IPS-18a (cell line): Measurements from ENCODE around the gene GLTPD2.

Experiments
- H3K27ac ChIP-seq: one replicate; pipeline ENCODE4 v1.5.1; 2013; ENCODE audit warnings: low read length
- H3K27me3 ChIP-seq: one replicate; pipeline ENCODE4 v1.6.1; 2013; ENCODE audit warnings: mild to moderate bottlenecking, low read length; ENCODE audit not compliant: control insufficient read depth, insufficient read depth
- H3K36me3 ChIP-seq: one replicate; pipeline ENCODE4 v1.6.1; 2013; ENCODE audit warnings: low read depth, low read length; ENCODE audit not compliant: control insufficient read depth
- H3K4me1 ChIP-seq: one replicate; pipeline ENCODE4 v1.6.1; 2013; ENCODE audit warnings: low read depth, low read length; ENCODE audit not compliant: control insufficient read depth
- H3K4me3 ChIP-seq: one replicate; pipeline ENCODE4 v1.5.1; 2013; ENCODE audit warnings: low read length
- H3K9ac ChIP-seq: one replicate; pipeline ENCODE4 v1.6.1; 2013; ENCODE audit warnings: mild to moderate bottlenecking, low read length, moderate library complexity
- H3K9me3 ChIP-seq: one replicate; pipeline ENCODE4 v1.6.1; 2013; ENCODE audit warnings: low read depth, low read length; ENCODE audit not compliant: control insufficient read depth

The GLTPD2 gene

GRCh38 chr17:4747847-4748246, 40.9 kb upstream of the GLTPD2 start:
- Histone ChIP-seq H3K4me1 (no peaks in the 10 kb centered on the region), H3K27me3 (peaks cover 19% of the 10 kb centered on the region)

GRCh38 chr17:4748686-4749085, 40.1 kb upstream of the GLTPD2 start:
- Histone ChIP-seq H3K4me3 (no peak overlapping the region), H3K4me1 (no peaks in the 10 kb centered on the region), H3K27me3 (peaks cover 16% of the 10 kb centered on the region), H3K9me3 (no peaks in the 10 kb centered on the region), H3K9ac (no peak overlapping the region), H3K36me3 (no peaks in the 10 kb centered on the region), H3K27ac (no peak overlapping the region)

More at GRCh38 chr17:4747847-4748246, 40.9 kb upstream of the GLTPD2 start:
- Histone ChIP-seq H3K9ac (no peak overlapping the region), H3K27ac (no peak overlapping the region), H3K4me3 (no peak overlapping the region), H3K36me3 (no peaks in the 10 kb centered on the region), H3K9me3 (no peaks in the 10 kb centered on the region)

- Histone ChIP-seq H3K9ac (no peak overlapping the region), H3K27me3 (peaks cover 6% of the 10 kb centered on the region), H3K4me3 (no peak overlapping the region), H3K36me3 (no peaks in the 10 kb centered on the region), H3K27ac (no peak overlapping the region), H3K4me1 (no peaks in the 10 kb centered on the region), H3K9me3 (no peaks in the 10 kb centered on the region)
These were observed 38.2 kb upstream of the GLTPD2 start for GRCh38 chr17:4750606-4751005.

- H3K27me3 ChIP-seq = no peaks in the 10 kb centered on the region
- no peaks in the 10 kb centered on the region for H3K9me3 ChIP-seq
- H3K36me3 ChIP-seq = no peaks in the 10 kb centered on the region
- H3K9ac ChIP-seq = no peak overlapping the region
- no peak overlapping the region for H3K4me3 ChIP-seq
- H3K4me1 ChIP-seq = no peaks in the 10 kb centered on the region
- no peak overlapping the region for H3K27ac ChIP-seq
These were observed 36.8 kb upstream of the GLTPD2 start for GRCh38 chr17:4751932-4752331.

GRCh38 chr17:4753392-4753791, 35.4 kb upstream of the GLTPD2 start:
- Histone ChIP-seq H3K9ac (no peak overlapping the region), H3K4me3 (no peak overlapping the region), H3K36me3 (no peaks in the 10 kb centered on the region), H3K9me3 (no peaks in the 10 kb centered on the region), H3K4me1 (no peaks in the 10 kb centered on the region), H3K27me3 (no peaks in the 10 kb centered on the region), H3K27ac (no peak overlapping the region)

- Histone ChIP-seq H3K9me3 (no peaks in the 10 kb centered on the region), H3K27me3 (no peaks in the 10 kb centered on the region), H3K9ac (no peak overlapping the region), H3K36me3 (no peaks in the 10 kb centered on the region), H3K27ac (no peak overlapping the region), H3K4me3 (no peak overlapping the region), H3K4me1 (no peaks in the 10 kb centered on the region)
These were observed 29.0 kb upstream of the GLTPD2 start for GRCh38 chr17:4759776-4760236.

- H3K27me3 ChIP-seq = no peaks in the 10 kb centered on the region
- H3K4me3 ChIP-seq = no peak overlapping the region
- H3K36me3 ChIP-seq = no peaks in the 10 kb centered on the region
- H3K9me3 ChIP-seq = no peaks in the 10 kb centered on the region
- no peak overlapping the region for H3K27ac ChIP-seq
- no peaks in the 10 kb centered on the region for H3K4me1 ChIP-seq
- no peak overlapping the region for H3K9ac ChIP-seq
These were observed 24.2 kb upstream of the GLTPD2 start for GRCh38 chr17:4764595-4764994.

- Histone ChIP-seq H3K27me3 (no peaks in the 10 kb centered on the region), H3K36me3 (no peaks in the 10 kb centered on the region), H3K9ac (no peak overlapping the region), H3K4me3 (no peak overlapping the region), H3K27ac (no peak overlapping the region), H3K4me1 (no peaks in the 10 kb centered on the region), H3K9me3 (no peaks in the 10 kb centered on the region)
These were observed 22.6 kb upstream of the GLTPD2 start for GRCh38 chr17:4766201-4766600.

- H3K9ac ChIP-seq = no peak overlapping the region
- H3K9me3 ChIP-seq = no peaks in the 10 kb centered on the region
- no peak overlapping the region for H3K27ac ChIP-seq
- H3K36me3 ChIP-seq = no peaks in the 10 kb centered on the region
- no peaks in the 10 kb centered on the region for H3K27me3 ChIP-seq
- no peaks in the 10 kb centered on the region for H3K4me1 ChIP-seq
- H3K4me3 ChIP-seq = no peak overlapping the region
These were observed 22.0 kb upstream of the GLTPD2 start for GRCh38 chr17:4766723-4767122.

- Histone ChIP-seq H3K9ac (no peak overlapping the region), H3K27me3 (no peaks in the 10 kb centered on the region)
These were observed 20.5 kb upstream of the GLTPD2 start for GRCh38 chr17:4768298-4768697.

GRCh38 chr17:4769628-4770027, 19.1 kb upstream of the GLTPD2 start:
- Histone ChIP-seq H3K27me3 (no peaks in the 10 kb centered on the region), H3K4me3 (no peak overlapping the region), H3K36me3 (no peaks in the 10 kb centered on the region), H3K9me3 (no peaks in the 10 kb centered on the region), H3K9ac (no peak overlapping the region), H3K4me1 (no peaks in the 10 kb centered on the region), H3K27ac (no peak overlapping the region)

More at GRCh38 chr17:4768298-4768697, 20.5 kb upstream of the GLTPD2 start:
- H3K27ac ChIP-seq = no peak overlapping the region
- H3K4me1 ChIP-seq = no peaks in the 10 kb centered on the region
- no peaks in the 10 kb centered on the region for H3K36me3 ChIP-seq
- H3K4me3 ChIP-seq = no peak overlapping the region
- no peaks in the 10 kb centered on the region for H3K9me3 ChIP-seq

GRCh38 chr17:4771519-4772234, 17.1 kb upstream of the GLTPD2 start, which contains the start of gene TM4SF5:
TSS of gene TM4SF5 (plus strand) at chr17:4771886. CDS start at chr17:4771923, 37 bp downstream.
- H3K36me3 ChIP-seq = no peaks in the 10 kb centered on the region
- H3K27ac ChIP-seq = no peak within 1 kb of the TSS
- no peaks in the 10 kb centered on the region for H3K9me3 ChIP-seq
- H3K4me1 ChIP-seq = no peaks in the 10 kb centered on the region
- no peaks in the 10 kb centered on the region for H3K27me3 ChIP-seq
- no peak within 1 kb of the TSS for H3K4me3 ChIP-seq
- H3K9ac ChIP-seq = no peak within 1 kb of the TSS
